ENCODE data around the gene ATOH1. TPM values are rescaled to one million over a fixed set of nuclear protein-coding genes. Genes with fewer than 3 reads are reported as not detected.

Gene ATOH1
- total RNA-seq, 1 experiment from 2014 or later: not detected

- RAD21 ChIA-PET (ENCODE audit: low non-redundant PET in 1 of 2, low total read pairs in 2 of 2, uncharacterized antibody in 2 of 2, unreplicated experiment in 2 of 2): no interaction called here
- CTCF ChIA-PET: no interaction called here
- intact Hi-C loops (cut with micrococcal nuclease): no loop called here
- H4K20me1 ChIP-seq (ENCODE audit: insufficient read depth): no peaks in the 10 kb centered on the region
- H3K9me3 ChIP-seq (ENCODE audit: control insufficient read depth in 1 of 2, insufficient read depth in 1 of 2, low read depth in 1 of 2, low read length in 2 of 2): no peaks in the 10 kb centered on the region
- H3K4me1 ChIP-seq (ENCODE audit: control insufficient read depth in 1 of 2, insufficient read depth in 2 of 2, low read length in 2 of 2): no peaks in the 10 kb centered on the region
- POLR2A ChIA-PET: no interaction called here
- H3K4me3 ChIP-seq (replicated peaks in 1 of 2; ENCODE audit: low read depth in 1 of 2, low read length in 2 of 2): no peak overlapping the region
- no peaks in the 10 kb centered on the region for H3K9me2 ChIP-seq (ENCODE audit: insufficient read depth)
- ATAC-seq (no peak), DNase-seq (ENCODE audit: low read depth, low spot score) (no peak)
- TF ChIP-seq POLR2A (IDR thresholded peaks at IDR 0.05; ENCODE audit: borderline replicate concordance, extremely low read depth, insufficient read depth, insufficient read length): no peak
- TF ChIP-seq CBX3 (IDR thresholded peaks at IDR 0.05; ENCODE audit: low read depth): no peak
- TF ChIP-seq JUND (IDR thresholded peaks at IDR 0.05): no peak
- no peak for TF ChIP-seq ZNF274 (IDR thresholded peaks at IDR 0.05; ENCODE audit: low read depth, low read length)
- TF ChIP-seq EGR1 (IDR thresholded peaks at IDR 0.05; ENCODE audit: low read depth): no peak
- TF ChIP-seq SIN3A (IDR thresholded peaks at IDR 0.05; ENCODE audit: low read depth): no peak
- TF ChIP-seq POLR2AphosphoS5 (IDR thresholded peaks at IDR 0.05; ENCODE audit: low read depth, low read length): no peak
- TF ChIP-seq, protein P1, sequence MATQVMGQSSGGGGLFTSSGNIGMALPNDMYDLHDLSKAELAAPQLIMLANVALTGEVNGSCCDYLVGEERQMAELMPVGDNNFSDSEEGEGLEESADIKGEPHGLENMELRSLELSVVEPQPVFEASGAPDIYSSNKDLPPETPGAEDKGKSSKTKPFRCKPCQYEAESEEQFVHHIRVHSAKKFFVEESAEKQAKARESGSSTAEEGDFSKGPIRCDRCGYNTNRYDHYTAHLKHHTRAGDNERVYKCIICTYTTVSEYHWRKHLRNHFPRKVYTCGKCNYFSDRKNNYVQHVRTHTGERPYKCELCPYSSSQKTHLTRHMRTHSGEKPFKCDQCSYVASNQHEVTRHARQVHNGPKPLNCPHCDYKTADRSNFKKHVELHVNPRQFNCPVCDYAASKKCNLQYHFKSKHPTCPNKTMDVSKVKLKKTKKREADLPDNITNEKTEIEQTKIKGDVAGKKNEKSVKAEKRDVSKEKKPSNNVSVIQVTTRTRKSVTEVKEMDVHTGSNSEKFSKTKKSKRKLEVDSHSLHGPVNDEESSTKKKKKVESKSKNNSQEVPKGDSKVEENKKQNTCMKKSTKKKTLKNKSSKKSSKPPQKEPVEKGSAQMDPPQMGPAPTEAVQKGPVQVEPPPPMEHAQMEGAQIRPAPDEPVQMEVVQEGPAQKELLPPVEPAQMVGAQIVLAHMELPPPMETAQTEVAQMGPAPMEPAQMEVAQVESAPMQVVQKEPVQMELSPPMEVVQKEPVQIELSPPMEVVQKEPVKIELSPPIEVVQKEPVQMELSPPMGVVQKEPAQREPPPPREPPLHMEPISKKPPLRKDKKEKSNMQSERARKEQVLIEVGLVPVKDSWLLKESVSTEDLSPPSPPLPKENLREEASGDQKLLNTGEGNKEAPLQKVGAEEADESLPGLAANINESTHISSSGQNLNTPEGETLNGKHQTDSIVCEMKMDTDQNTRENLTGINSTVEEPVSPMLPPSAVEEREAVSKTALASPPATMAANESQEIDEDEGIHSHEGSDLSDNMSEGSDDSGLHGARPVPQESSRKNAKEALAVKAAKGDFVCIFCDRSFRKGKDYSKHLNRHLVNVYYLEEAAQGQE (IDR thresholded peaks at IDR 0.05; ENCODE audit: low read depth): no peak
- no peak for TF ChIP-seq YY1 (IDR thresholded peaks at IDR 0.05; ENCODE audit: extremely low read depth, insufficient replicate concordance, low read depth, low read length)
- no peak for TF ChIP-seq EZH2phosphoT487 (IDR thresholded peaks at IDR 0.05; ENCODE audit: borderline replicate concordance)
- no peak for TF ChIP-seq SRF (IDR thresholded peaks at IDR 0.05; ENCODE audit: low read depth)
- TF ChIP-seq, protein P2, sequence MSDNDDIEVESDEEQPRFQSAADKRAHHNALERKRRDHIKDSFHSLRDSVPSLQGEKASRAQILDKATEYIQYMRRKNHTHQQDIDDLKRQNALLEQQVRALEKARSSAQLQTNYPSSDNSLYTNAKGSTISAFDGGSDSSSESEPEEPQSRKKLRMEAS (IDR thresholded peaks at IDR 0.05): no peak
- TF ChIP-seq TCF7L2 (IDR thresholded peaks at IDR 0.05; ENCODE audit: borderline replicate concordance, extremely low read depth, insufficient read depth, insufficient read length): no peak
- TF ChIP-seq, protein P3, sequence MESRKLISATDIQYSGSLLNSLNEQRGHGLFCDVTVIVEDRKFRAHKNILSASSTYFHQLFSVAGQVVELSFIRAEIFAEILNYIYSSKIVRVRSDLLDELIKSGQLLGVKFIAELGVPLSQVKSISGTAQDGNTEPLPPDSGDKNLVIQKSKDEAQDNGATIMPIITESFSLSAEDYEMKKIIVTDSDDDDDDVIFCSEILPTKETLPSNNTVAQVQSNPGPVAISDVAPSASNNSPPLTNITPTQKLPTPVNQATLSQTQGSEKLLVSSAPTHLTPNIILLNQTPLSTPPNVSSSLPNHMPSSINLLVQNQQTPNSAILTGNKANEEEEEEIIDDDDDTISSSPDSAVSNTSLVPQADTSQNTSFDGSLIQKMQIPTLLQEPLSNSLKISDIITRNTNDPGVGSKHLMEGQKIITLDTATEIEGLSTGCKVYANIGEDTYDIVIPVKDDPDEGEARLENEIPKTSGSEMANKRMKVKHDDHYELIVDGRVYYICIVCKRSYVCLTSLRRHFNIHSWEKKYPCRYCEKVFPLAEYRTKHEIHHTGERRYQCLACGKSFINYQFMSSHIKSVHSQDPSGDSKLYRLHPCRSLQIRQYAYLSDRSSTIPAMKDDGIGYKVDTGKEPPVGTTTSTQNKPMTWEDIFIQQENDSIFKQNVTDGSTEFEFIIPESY (IDR thresholded peaks at IDR 0.05; ENCODE audit: extremely low read depth, insufficient replicate concordance, low read length): no peak
- no peak for TF ChIP-seq RAD21 (IDR thresholded peaks at IDR 0.05; ENCODE audit: low read depth)
- no peak for TF ChIP-seq ATF3 (IDR thresholded peaks at IDR 0.05)
- TF ChIP-seq ZFX (IDR thresholded peaks at IDR 0.05): no peak
- no peak overlapping the region for H3K9ac ChIP-seq (ENCODE audit: low read length)
- no TSS peak for BruUV-seq (replicated peaks)
- H3K79me2 ChIP-seq (ENCODE audit: insufficient read depth, low read length): no peaks in the 10 kb centered on the region
- no peaks in the 10 kb centered on the region for H3K27me3 ChIP-seq (ENCODE audit: insufficient read depth, low read length)
- no peak overlapping the region for H3K4me2 ChIP-seq (ENCODE audit: low read length)
- no peak overlapping the region for H2AFZ ChIP-seq (ENCODE audit: low read depth, low read length, poor library complexity, severe bottlenecking)
- H3K36me3 ChIP-seq (ENCODE audit: control insufficient read depth in 1 of 2, insufficient read depth in 2 of 2, low read length in 2 of 2): no peaks in the 10 kb centered on the region
- no peak overlapping the region for H3K27ac ChIP-seq (ENCODE audit: low read depth, low read length)
Measured at GRCh38 chr4:93802045-93802444, 26.5 kb upstream of the ATOH1 start.
